AML-193 (cell line): ENCODE measurements around the gene EMID1.

Experiments
- DNase-seq, 2 experiments: peaks; one replicate each; lab custom pipeline; 2025; lab: John Stamatoyannopoulos, UW

EMID1 gene

DNA sequence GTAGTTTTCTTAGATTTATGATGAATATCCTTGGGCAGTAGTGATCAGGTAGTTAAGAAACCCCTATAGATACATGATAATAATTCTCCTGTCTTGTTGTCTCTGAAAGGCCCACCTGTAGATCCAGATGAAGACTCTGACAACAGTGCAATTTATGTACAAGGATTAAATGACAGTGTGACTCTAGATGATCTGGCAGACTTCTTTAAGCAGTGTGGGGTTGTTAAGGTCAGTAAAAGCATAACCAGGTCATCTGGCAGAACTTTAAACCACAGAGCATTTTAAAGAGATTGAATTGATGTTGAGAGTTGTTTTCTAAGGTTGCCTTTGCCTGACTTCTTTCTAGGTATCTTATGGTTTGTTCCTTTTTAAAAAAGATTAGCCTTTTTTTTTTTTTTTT lies 86.7 kb downstream of the EMID1 start:
- no peak for DNase-seq

DNA sequence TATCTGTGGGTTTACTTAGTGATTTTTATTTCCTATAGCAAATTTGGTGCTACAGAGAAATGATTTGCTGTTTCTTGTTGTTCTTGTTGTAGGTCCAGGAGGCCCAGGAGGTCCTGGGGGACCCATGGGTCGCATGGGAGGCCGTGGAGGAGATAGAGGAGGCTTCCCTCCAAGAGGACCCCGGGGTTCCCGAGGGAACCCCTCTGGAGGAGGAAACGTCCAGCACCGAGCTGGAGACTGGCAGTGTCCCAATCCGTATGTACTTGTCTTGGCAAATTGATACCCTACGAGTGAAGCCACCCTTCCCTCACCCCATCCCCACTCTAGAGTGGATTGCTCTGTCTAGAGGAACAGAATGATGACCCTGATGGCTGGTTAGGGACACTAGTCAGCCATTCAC lies 92.9 kb downstream of the EMID1 start:
- DNase-seq: no peak

DNA sequence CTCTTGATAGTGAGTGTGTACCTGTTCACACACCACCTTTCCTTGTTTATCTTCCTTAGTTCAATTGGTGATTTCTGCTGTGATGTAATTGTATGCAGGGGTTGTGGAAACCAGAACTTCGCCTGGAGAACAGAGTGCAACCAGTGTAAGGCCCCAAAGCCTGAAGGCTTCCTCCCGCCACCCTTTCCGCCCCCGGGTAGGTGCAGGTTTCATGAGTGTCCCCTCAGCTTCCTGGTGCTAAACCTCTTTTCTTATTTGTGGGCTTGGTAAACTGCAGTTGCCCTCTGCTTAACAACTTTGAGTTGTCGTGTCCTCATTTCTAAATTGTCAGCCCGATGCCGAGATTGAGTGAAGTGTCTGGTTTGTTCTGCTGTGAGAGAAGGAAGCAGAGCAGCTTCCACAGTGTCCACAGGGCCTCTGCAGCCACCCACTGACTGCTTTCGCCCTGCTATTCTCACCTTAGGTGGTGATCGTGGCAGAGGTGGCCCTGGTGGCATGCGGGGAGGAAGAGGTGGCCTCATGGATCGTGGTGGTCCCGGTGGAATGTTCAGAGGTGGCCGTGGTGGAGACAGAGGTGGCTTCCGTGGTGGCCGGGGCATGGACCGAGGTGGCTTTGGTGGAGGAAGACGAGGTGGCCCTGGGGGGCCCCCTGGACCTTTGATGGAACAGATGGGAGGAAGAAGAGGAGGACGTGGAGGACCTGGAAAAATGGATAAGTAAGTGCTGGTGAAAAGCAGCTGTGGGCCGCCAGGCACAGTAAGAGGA lies 93.6 kb downstream of the EMID1 start:
- DNase-seq: no peak

DNA sequence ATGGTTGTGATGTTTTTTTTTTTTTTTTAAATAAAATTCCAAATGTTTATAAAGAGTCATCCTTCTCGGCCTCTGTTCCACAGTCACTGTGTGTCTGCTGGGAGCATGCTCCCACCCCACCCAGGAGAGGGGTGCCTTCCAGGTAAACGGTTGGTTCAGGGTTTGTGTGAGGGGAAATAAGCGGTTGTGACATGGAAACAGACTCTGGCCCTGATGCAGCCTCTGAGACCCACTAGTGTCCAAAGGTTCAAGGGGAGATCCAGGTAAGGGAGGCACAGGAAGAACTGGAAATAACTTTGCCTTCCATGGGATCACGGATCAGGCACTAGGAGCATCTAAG lies 94.7 kb downstream of the EMID1 start:
- no peak for DNase-seq

DNA sequence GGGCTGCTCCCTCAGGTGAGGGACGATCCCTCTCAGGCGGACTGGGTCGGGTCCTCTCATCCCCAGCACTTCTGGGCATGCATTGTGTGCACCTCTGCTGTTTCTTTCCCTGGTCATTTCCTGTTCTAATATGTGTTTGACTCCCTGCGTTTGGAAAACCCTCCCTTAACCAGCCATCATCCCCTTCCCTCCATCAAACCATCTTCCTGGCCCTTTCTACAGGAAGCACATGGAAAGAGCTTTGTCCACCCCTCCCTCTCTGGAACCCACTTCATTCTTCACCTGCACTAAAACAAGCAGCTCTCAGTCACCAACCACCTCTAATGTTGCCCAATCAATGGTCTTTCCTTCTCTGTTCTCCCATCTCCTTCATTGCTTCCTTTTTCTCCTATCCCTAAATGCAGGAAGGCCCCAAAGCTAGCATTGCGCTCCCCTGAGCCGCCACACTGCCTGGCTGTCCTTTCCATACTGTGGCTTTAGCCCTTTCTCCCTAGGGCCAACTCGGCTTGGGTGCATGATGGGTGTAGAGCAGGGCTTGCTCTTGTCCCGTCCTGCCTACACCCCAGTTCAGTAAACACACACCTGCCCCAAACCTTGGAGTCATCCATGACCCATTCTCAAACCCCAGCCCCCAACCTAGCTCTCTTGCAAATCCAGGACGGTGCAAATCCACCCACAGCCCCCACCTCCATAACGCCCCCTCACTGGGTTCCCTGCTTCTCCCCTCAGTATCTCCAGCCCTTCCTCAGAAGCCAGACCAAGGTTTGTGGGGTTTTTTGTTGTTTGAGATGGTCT lies 95.3 kb downstream of the EMID1 start:
- DNase-seq: no peak

DNA sequence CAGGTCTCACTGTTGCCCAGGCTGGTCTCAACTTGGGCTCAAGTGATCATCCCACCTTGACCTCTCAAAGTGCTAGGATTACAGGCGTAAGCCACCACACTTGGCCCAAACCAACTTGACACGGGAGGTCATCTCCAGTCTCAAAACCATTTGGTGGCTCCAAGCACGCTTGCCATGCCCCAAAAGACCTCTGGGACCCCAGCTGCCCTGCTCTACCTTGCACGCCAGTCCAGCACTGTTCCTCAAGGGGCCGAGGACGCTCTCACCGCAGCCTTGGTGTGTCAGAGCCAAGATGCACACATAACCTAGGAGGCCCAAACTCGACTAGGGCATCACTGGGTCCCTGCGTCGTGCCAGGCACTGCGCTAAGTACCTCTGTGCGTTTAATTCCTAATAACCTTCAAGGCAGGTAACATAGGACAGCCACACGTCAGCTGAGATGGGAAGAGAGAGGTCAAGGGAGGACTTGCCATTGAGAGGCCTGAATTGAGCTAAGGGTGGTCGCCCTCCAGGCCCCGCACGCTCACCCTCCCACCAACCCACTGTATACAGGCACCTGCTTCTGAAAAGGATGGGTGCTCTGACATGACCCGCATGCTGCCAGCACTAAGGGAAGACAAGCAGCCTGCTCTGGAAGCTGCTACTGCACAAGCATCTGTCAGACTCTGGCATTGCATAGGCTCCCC lies 96.2 kb downstream of the EMID1 start:
- DNase-seq: no peak

DNA sequence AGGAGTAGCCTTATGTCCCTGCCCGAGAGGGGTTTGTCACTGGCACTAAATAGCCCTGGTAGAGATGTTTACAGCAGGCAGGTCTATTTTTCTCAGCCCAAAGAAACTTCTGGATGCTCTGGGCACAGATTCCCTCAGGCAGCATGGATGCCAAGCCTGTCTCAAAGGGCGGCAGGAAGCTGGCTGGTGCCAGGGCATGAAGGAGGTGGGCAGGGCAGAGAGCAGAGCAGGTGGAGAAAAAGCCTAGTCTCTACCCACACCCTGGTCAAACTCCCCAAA lies 96.6 kb downstream of the EMID1 start:
- DNase-seq: no peak

DNA sequence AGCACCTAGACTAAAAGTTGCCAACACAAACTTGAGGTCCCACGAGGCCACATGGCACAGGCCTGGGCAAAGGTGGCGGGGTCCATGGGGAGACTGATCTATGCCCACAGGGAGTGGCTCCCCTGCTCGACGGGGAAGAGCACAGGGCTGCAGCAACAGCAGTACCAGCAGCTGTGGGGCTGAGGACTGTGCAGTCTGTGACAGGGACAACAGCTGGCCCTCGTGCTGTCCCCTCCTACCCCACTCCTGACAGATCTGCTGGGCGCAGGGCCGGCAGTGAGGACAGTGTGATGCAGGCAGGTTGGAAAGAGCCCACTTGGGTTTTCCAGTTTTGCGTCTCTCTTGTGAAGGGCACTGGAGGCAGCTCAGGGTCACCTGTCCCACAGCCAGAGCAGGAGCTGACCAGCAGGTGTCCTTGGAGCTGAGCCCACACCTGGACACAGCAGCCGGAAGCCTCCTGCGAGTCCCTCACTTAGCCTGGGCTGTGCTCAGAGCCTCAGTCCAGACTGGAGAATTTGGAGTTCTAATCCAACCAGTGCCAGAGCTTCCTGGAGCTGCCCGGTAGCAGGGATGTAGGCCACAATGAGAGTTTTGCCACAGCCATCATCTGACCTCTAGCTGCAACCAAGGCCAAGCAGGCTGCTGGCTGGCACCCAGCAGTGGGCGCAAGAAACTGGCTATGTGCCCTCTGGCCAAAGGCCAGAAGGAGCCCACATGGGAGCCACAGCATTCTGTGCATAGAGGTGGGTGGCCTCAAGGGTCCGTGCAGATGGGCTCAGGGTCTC lies 97.2 kb downstream of the EMID1 start:
- no peak for DNase-seq

DNA sequence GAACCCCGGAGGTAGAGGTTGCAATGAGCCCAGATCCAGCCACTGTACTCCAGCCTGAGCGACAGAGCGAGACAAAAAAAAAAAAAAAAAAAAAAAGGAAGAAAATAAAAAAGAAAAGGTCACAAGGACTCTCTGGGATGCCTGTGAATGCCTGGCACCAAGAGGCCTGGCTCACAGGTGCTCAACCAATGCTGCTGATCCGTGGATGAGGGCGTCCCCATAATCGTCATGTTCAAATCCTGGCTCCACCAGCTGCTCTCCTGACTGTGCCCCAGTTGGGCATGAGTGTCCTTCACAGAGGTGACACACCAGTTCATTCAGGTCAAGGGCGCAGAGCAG lies 100.1 kb downstream of the EMID1 start:
- DNase-seq: no peak

DNA sequence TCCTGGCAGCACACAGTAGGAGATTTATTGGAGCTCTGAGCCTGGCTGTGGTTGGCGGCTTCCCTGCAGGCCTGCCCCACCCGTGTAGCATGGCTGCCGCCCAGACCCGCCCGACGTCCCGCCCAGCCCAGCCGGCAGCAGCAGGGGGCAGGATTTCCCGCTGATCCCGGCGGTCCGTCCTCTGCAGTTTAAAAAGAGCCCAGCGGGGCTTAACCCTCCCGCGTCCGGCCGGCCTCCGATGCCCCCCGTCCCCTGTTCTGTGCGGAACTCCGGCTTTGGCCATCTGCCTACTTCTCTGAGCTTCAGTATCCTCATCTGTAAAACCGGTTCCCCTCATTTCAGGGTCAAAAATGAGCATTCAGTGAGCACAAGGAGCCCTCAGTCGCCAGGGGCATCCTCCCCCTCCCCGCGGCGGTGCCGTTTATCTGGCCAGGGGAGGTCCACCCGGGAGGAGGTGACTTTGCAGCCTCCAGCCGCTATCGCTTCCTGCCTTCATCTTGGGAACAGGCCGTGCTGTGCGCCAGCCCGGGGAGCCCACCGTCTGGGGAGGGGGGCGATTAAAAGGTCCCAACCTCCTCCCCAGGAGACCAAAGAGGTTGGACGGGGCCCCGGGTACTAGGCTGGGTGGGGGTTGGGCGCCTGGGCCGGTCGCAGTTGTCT lies 100.6 kb downstream of the EMID1 start, which contains the start of gene GAS2L1:
TSS of gene GAS2L1 (plus strand) at position 476 of the 660 bp plus-strand sequence. CDS start 1,456 bp downstream, outside the sequence.
- peak; percentile 63 for DNase-seq

DNA sequence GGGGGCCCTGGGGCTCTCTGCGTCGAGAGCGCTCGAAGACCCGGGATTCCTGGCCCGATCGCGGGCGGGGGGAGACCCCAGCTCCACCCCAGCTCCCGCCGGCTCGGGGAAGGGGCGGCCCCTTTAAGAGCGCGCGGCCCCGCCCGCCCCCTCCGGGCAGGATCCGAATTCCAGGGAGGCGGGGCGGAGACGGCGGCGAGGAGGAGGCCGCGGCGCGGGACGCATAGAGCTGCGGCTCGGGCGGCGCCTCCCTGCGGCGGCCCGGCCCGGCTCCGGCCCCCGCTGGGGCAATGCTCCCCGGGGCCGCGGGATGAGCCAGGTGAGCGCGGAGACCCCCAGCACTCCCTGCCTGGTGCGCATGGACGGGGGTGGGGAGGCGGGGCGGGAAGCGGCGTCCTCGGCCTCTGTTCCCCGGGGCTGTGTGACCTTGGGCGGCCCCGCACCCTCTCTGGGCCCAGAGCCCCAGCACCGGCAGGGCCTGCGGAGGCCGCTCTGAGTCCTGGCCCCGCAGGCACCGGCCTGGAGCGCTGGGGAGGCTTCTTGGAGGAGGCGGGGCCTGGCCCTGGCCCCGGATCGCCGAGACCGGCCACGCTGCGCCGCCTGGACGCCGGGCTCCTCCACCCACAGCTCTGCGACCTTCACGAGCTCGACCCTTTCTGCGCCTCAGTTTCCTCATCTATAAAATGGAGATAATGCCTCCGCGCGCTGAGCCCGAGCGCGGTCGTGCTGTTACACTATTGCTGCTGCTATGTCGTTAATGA lies 101.3 kb downstream of the EMID1 start:
- DNase-seq: peak; percentile 25 to 43

DNA sequence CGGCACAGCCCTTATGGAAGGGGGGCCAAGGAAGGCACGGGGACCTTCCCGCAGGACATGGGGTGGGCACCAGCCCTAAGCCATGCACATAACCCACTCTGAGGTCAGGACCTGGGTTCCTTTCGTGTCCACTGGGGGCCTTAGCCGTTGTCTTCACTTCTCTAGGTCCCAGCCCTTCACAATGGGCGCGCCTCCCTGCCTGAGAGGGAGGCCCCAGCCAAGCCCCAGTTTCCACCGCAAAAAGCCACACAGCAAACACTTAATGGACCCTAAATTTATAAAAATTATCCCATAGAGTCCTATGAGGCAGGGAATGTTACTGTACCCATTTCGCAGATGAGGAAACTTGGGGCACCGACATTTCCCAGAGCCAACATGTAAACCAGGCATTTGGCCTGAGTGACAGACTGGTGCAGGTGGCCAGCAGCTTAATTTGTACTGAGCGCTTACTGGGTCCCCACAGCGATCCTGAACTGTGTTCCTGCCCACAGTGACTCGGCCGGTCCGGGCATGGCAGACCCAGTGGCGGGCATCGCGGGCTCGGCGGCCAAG lies 102.0 kb downstream of the EMID1 start:
- DNase-seq: no peak

DNA sequence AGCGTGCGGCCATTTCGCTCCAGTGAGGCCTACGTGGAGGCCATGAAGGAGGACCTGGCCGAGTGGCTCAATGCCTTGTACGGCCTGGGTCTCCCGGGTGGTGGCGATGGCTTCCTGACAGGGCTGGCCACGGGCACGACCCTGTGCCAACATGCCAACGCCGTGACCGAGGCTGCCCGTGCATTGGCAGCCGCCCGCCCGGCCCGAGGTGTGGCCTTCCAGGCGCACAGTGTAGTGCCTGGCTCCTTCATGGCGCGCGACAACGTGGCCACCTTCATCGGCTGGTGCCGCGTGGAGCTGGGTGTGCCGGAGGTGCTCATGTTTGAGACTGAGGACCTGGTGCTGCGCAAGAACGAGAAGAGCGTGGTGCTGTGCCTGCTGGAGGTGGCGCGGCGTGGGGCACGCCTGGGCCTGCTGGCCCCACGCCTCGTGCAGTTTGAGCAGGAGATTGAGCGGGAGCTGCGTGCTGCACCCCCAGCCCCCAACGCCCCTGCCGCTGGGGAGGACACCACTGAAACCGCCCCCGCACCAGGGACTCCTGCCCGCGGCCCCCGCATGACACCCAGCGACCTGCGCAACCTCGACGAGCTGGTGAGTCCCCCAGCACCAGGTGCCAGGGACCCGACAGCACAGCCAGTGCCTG lies 102.6 kb downstream of the EMID1 start:
- no peak for DNase-seq

DNA sequence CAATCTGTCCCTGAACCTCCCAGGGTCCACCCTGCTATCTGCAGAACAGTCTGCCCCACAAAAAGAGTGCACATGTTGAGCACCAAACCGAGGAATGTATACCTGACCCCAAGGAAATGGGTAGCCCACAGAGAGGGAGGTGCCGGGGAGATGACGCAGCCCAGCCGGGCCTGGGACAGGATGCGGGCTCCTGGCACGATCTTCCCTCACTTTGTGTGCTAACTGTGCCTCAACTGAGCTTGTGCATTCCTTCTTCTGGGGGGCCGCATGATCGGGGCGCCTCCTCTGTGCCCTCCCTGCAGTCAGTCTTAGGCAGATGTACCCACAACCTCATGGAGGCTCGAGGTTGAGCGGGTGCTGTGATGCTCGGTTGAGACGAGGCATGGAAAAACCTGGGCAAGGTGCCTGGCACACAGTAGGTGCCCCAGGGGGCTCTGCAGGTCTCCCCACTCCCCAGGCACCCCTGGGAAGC lies 103.1 kb downstream of the EMID1 start:
- DNase-seq: no peak
